OCI-LY7 (cell line): ENCODE data around the gene FAM9C. TPM values are rescaled to one million over a fixed set of nuclear protein-coding genes. Genes with fewer than 3 reads are reported as not detected.

Experiments used
- BruUV-seq: library from RNA; stranded (reverse); fragments of 400-500 nt; replicated peaks from 2 replicates; lab custom pipeline; 2021; lab: Mats Ljungman, UMichigan
- CTCF ChIA-PET: fragments of 300-600 bp; sonication (Branson Sonifier 250); formaldehyde crosslinking; loops from one replicate; lab custom pipeline; 2022; ENCODE audit warnings: antibody characterized with exemption; ENCODE audit not compliant: unreplicated experiment; lab: Charles Lee
- POLR2A ChIA-PET: fragments of 300-600 bp; sonication (Branson Sonifier 250); formaldehyde crosslinking; loops from one replicate; lab custom pipeline; 2022; ENCODE audit warnings: antibody characterized with exemption; lab: Charles Lee
- DNase-seq: peaks from one replicate; pipeline ENCODE4 v3.0.0-alpha.2; 2015; ENCODE audit warnings: low spot score
- H2AFZ ChIP-seq: fragments of 200-600 bp; sonication (generic), shearing (Covaris generic); 2 replicates; pipeline ENCODE4 v1.6.1; 2014; ENCODE audit warnings: mild to moderate bottlenecking, antibody characterized with exemption, low read length, moderate library complexity
- H3K27ac ChIP-seq: fragments of 200-600 bp; sonication (generic); 2 replicates; pipeline ENCODE4 v1.5.1; 2014; ENCODE audit warnings: mixed run types, low read depth, mild to moderate bottlenecking, moderate library complexity, low read length, inconsistent platforms; ENCODE audit not compliant: poor library complexity, severe bottlenecking
- H3K36me3 ChIP-seq: fragments of 200-600 bp; sonication (generic); 2 replicates; pipeline ENCODE4 v1.6.1; 2014; ENCODE audit warnings: mild to moderate bottlenecking, antibody characterized with exemption, low read length, moderate library complexity, mixed read lengths; ENCODE audit not compliant: insufficient read depth
- H3K4me1 ChIP-seq: fragments of 200-600 bp; sonication (generic); 2 replicates; pipeline ENCODE4 v1.5.1; 2014; ENCODE audit warnings: mild to moderate bottlenecking, low read length; ENCODE audit not compliant: insufficient read depth, poor library complexity, severe bottlenecking
- H3K4me2 ChIP-seq: fragments of 200-600 bp; sonication (generic); 2 replicates; pipeline ENCODE4 v1.6.1; 2014; ENCODE audit warnings: mild to moderate bottlenecking, low read length
- H3K4me3 ChIP-seq: fragments of 200-600 bp; sonication (generic); 2 replicates; pipeline ENCODE4 v1.5.1; 2014; ENCODE audit warnings: mild to moderate bottlenecking, low read depth, low read length; ENCODE audit not compliant: poor library complexity, severe bottlenecking
- H3K79me2 ChIP-seq: fragments of 200-600 bp; sonication (generic); 2 replicates; pipeline ENCODE4 v1.6.1; 2016; ENCODE audit warnings: low read depth, mild to moderate bottlenecking, low read length, moderate library complexity, mixed read lengths; ENCODE audit not compliant: insufficient read depth
- H3K9me2 ChIP-seq: fragments of 200-600 bp; sonication (generic); 2 replicates; pipeline ENCODE4 v1.6.1; 2016; ENCODE audit warnings: mild to moderate bottlenecking, low read length, mixed read lengths; ENCODE audit not compliant: insufficient read depth
- H3K9me3 ChIP-seq: fragments of 200-600 bp; sonication (generic); 2 replicates; pipeline ENCODE4 v1.6.1; 2014; ENCODE audit warnings: mild to moderate bottlenecking, mixed run types, low read length, mixed read lengths
- H4K20me1 ChIP-seq: fragments of 200-600 bp; sonication (generic); 2 replicates; pipeline ENCODE4 v1.6.1; 2014; ENCODE audit warnings: mild to moderate bottlenecking, antibody characterized with exemption, low read length, moderate library complexity, mixed read lengths; ENCODE audit not compliant: insufficient read depth
- CTCF ChIP-seq: fragments of 200-600 bp; sonication (generic); conservative IDR thresholded peaks from 2 replicates; pipeline ENCODE4 v1.5.1; 2014; ENCODE audit warnings: mild to moderate bottlenecking, antibody characterized with exemption, low read length, moderate library complexity, mixed read lengths
- EZH2phosphoT487 ChIP-seq: fragments of 200-600 bp; sonication (generic); IDR thresholded peaks from 2 replicates; pipeline ENCODE4 v1.6.1; 2018; ENCODE audit warnings: low read depth, borderline replicate concordance, mild to moderate bottlenecking, mixed run types, antibody characterized with exemption, low read length, moderate library complexity, mixed read lengths
- intact Hi-C: fragments of 100-400 bp; cut with micrococcal nuclease; formaldehyde crosslinking; loops from one replicate; pipeline ENCODE4 v1.10.0; 2022; ENCODE audit not compliant: unreplicated experiment
- total RNA-seq, 2 experiments: library from RNA; depleted of rRNA in 1 of 2; stranded (reverse); fragments of >200 nt in 1 of 2; shearing (Covaris generic) in 1 of 2; gene quantifications; 2 replicates each; pipeline ENCODE4 v1.2.3, GENCODE V29; 2014 to 2022

FAM9C gene
- total RNA-seq, 2 experiments from 2014 or later, result not detected

- H3K9me3 ChIP-seq, result peaks cover 5% of the 10 kb centered on the region; the same call in 1 of the 2 replicates
- H3K4me3 ChIP-seq, result no peak overlapping the region
- H3K27ac ChIP-seq, result no peak overlapping the region
- no peaks in the 10 kb centered on the region for H4K20me1 ChIP-seq
- H3K9me2 ChIP-seq, result no peaks in the 10 kb centered on the region
- H3K36me3 ChIP-seq, result no peaks in the 10 kb centered on the region; the same call in 1 of the 2 replicates
- H3K4me1 ChIP-seq, result no peaks in the 10 kb centered on the region
- CTCF ChIA-PET, result no interaction called here
- intact Hi-C loops, result no loop called here
- H2AFZ ChIP-seq, result no peak overlapping the region
- no peaks in the 10 kb centered on the region for H3K79me2 ChIP-seq
- no TSS peak for BruUV-seq
- TF ChIP-seq EZH2phosphoT487 (no peak), CTCF (no peak)
- POLR2A ChIA-PET, result interaction anchor here (0.5 to 1.1 kb wide), 2 partner anchors 18 to 162 kb away, joined by 3 to 4 read pairs; no protein-coding TSS in a partner anchor
- no peak for DNase-seq
- H3K4me2 ChIP-seq, result no peak overlapping the region
Measured at GRCh38 chrX:13059637-13060499, 15.4 kb upstream of the FAM9C start.

- Histone ChIP-seq H3K4me3 (no peak overlapping the region), H3K36me3 (no peaks in the 10 kb centered on the region; the same call in 1 of the 2 replicates), H2AFZ (no peak overlapping the region; the same call in 1 of the 2 replicates), H3K4me1 (peaks cover 11% of the 10 kb centered on the region), H3K4me2 (no peak overlapping the region), H4K20me1 (no peaks in the 10 kb centered on the region), H3K79me2 (no peaks in the 10 kb centered on the region), H3K9me2 (no peaks in the 10 kb centered on the region), H3K9me3 (no peaks in the 10 kb centered on the region), H3K27ac (no peak overlapping the region)
- ChIA-PET CTCF (no interaction called here), POLR2A (interaction anchor here (0.6 kb wide), 1 partner anchor 154 kb away, joined by 3 read pairs; no protein-coding TSS in a partner anchor)
- DNase-seq, result no peak
- BruUV-seq, result no TSS peak
- intact Hi-C loops, result no loop called here
- TF ChIP-seq CTCF (no peak), EZH2phosphoT487 (no peak)
Measured at GRCh38 chrX:13055486-13055885, 11.1 kb upstream of the FAM9C start.
